Muscle layer of duodenum (tissue), 2 donors: ENCODE measurements around the gene CYP2E1.
A peak's percentile ranks its signal among the peaks of the same experiment; 100 is the strongest.
"Not testable (repeated sequence)": the region's sequence is repeated elsewhere in the genome, so short reads cannot be mapped to it uniquely, and the experiment has no call there.

Experiments
- H3K27ac ChIP-seq: one replicate; pipeline ENCODE4 v1.7.0; 2013; ENCODE audit warnings: mild to moderate bottlenecking, low read length
- H3K27me3 ChIP-seq: one replicate; pipeline ENCODE4 v1.7.0; 2013; ENCODE audit warnings: low read depth, mild to moderate bottlenecking, control low read depth, low read length
- H3K36me3 ChIP-seq, 2 donors: one replicate each; pipeline ENCODE4 v1.7.0; 2013; ENCODE audit warnings: low read length in 2 of 2, control low read depth in 1 of 2, mild to moderate bottlenecking in 1 of 2; ENCODE audit not compliant: insufficient read depth in 2 of 2, control insufficient read depth in 1 of 2
- H3K4me1 ChIP-seq, 2 donors: one replicate each; pipeline ENCODE4 v1.7.0; 2013; ENCODE audit warnings: low read length in 2 of 2, mild to moderate bottlenecking in 2 of 2, control low read depth in 1 of 2, moderate library complexity in 1 of 2; ENCODE audit not compliant: insufficient read depth in 2 of 2, control insufficient read depth in 1 of 2
- H3K4me3 ChIP-seq, 2 donors: one replicate each; pipeline ENCODE4 v1.7.0; 2013; ENCODE audit warnings: low read length in 2 of 2, low read depth in 1 of 2, mild to moderate bottlenecking in 1 of 2
- H3K9me3 ChIP-seq, 2 donors: one replicate each; pipeline ENCODE4 v1.7.0; 2013; ENCODE audit warnings: low read length in 2 of 2, control low read depth in 1 of 2, mild to moderate bottlenecking in 1 of 2; ENCODE audit not compliant: control insufficient read depth in 1 of 2
- donor health status: healthy.

Gene CYP2E1

GRCh38 chr10:133557381-133557780 is 30.2 kb downstream of the CYP2E1 start:
- Histone ChIP-seq H3K4me1 (no peaks in the 10 kb centered on the region), H3K27ac (no peak overlapping the region), H3K9me3 (no peaks in the 10 kb centered on the region), H3K27me3 (no peaks in the 10 kb centered on the region), H3K4me3 (no peak overlapping the region), H3K36me3 (no peaks in the 10 kb centered on the region)

- no peaks in the 10 kb centered on the region for H3K4me1 ChIP-seq
Observed at GRCh38 chr10:133559216-133559615, 32.1 kb downstream of the CYP2E1 start.

GRCh38 chr10:133564816-133565215 is 37.7 kb downstream of the CYP2E1 start:
- Histone ChIP-seq H3K27me3 (no peaks in the 10 kb centered on the region), H3K4me3 (no peak overlapping the region), H3K36me3 (no peaks in the 10 kb centered on the region), H3K9me3 (peaks cover 0 to 18% of the 10 kb centered on the region in 2 donors), H3K4me1 (no peaks in the 10 kb centered on the region), H3K27ac (no peak overlapping the region)

More at GRCh38 chr10:133559216-133559615, 32.1 kb downstream of the CYP2E1 start:
- Histone ChIP-seq H3K4me3 (no peak overlapping the region), H3K27me3 (no peaks in the 10 kb centered on the region), H3K27ac (no peak overlapping the region), H3K36me3 (no peaks in the 10 kb centered on the region), H3K9me3 (no peaks in the 10 kb centered on the region)

- peak within 1 kb of the TSS in 1 of 2 donors; percentile 6 for H3K4me3 ChIP-seq
- H3K36me3 ChIP-seq: no peaks in the 10 kb centered on the region
- H3K4me1 ChIP-seq: no peaks in the 10 kb centered on the region
- H3K27ac ChIP-seq: no peak within 1 kb of the TSS
- no peaks in the 10 kb centered on the region for H3K27me3 ChIP-seq
- H3K9me3 ChIP-seq: peaks cover 0 to 18% of the 10 kb centered on the region in 2 donors
Observed at GRCh38 chr10:133565441-133566294, 38.5 kb downstream of the CYP2E1 start, which contains the start of gene SYCE1. Gene SYCE1 (minus strand): TSS chr10:133565583. CDS start chr10:133565529, 54 bp downstream.

GRCh38 chr10:133567119-133567518 is 40.0 kb downstream of the CYP2E1 start:
- Histone ChIP-seq H3K36me3 (no peaks in the 10 kb centered on the region), H3K4me3 (no peak overlapping the region), H3K27ac (no peak overlapping the region), H3K27me3 (no peaks in the 10 kb centered on the region), H3K9me3 (peaks cover 0 to 18% of the 10 kb centered on the region in 2 donors), H3K4me1 (no peaks in the 10 kb centered on the region)

- Histone ChIP-seq H3K27me3 (no peaks in the 10 kb centered on the region), H3K4me3 (no peak overlapping the region), H3K9me3 (peaks cover 0 to 18% of the 10 kb centered on the region in 2 donors), H3K36me3 (no peaks in the 10 kb centered on the region), H3K4me1 (no peaks in the 10 kb centered on the region), H3K27ac (no peak overlapping the region)
Observed at GRCh38 chr10:133567609-133568286, 40.6 kb downstream of the CYP2E1 start.

GRCh38 chr10:133568287-133568614 is 41.1 kb downstream of the CYP2E1 start:
- Histone ChIP-seq H3K27me3 (no peaks in the 10 kb centered on the region), H3K4me3 (no peak overlapping the region), H3K4me1 (no peaks in the 10 kb centered on the region), H3K27ac (no peak overlapping the region), H3K36me3 (no peaks in the 10 kb centered on the region), H3K9me3 (peaks cover 0 to 22% of the 10 kb centered on the region in 2 donors)

- H3K9me3 ChIP-seq: peaks cover 0 to 30% of the 10 kb centered on the region in 2 donors
- H3K27ac ChIP-seq, H3K4me3 ChIP-seq, H3K27me3 ChIP-seq, H3K4me1 ChIP-seq, H3K36me3 ChIP-seq: not testable (repeated sequence)
Observed at GRCh38 chr10:133568831-133569527, 41.8 kb downstream of the CYP2E1 start.

- H3K4me1 ChIP-seq, H3K27me3 ChIP-seq, H3K4me3 ChIP-seq, H3K27ac ChIP-seq, H3K36me3 ChIP-seq: not testable (repeated sequence)
- peaks cover 0 to 32% of the 10 kb centered on the region in 2 donors for H3K9me3 ChIP-seq
Observed at GRCh38 chr10:133569801-133570200, 42.6 kb downstream of the CYP2E1 start.

- H3K9me3 ChIP-seq: peaks cover 0 to 17% of the 10 kb centered on the region in 2 donors
- not testable (repeated sequence) for H3K4me3 ChIP-seq, H3K4me1 ChIP-seq, H3K27me3 ChIP-seq, H3K27ac ChIP-seq, H3K36me3 ChIP-seq
Observed at GRCh38 chr10:133572055-133572454, 44.9 kb downstream of the CYP2E1 start.

GRCh38 chr10:133573460-133573859 is 46.3 kb downstream of the CYP2E1 start:
- H3K27me3 ChIP-seq, H3K4me1 ChIP-seq, H3K4me3 ChIP-seq, H3K36me3 ChIP-seq, H3K27ac ChIP-seq: not testable (repeated sequence)
- peaks cover 0 to 13% of the 10 kb centered on the region in 2 donors for H3K9me3 ChIP-seq
